Omental fat pad (tissue), 4 donors: ENCODE measurements around the gene IMMT. TPM values are rescaled to one million over a fixed set of nuclear protein-coding genes. Genes with fewer than 3 reads are reported as not detected.
A peak's percentile ranks its signal among the peaks of the same experiment; 100 is the strongest.

Experiments used
- small RNA-seq: library from RNA; depleted of rRNA; stranded (forward); fragments of <200 nt; gene quantifications from one replicate; pipeline ENCODE3, GENCODE V24; 2016
- total RNA-seq, 4 donors: library from RNA; depleted of rRNA; stranded (reverse); fragments of >200 nt; gene quantifications; one replicate each; pipeline ENCODE4 v1.1.0, GENCODE V29; 2016

Gene IMMT
- total RNA-seq, 4 donors from 2014 or later, result 52.2 to 64.7 (median 58.7) TPM

Small RNAs within 50 kb of the gene (small RNA-seq; reads per million reads assigned to genes)
- gene MIR4779 (not detected), gene RF00019 (not detected), gene SNORD94 (2,625 reads per million, percentile 99 among the genes with 10 or more reads in this experiment)

Other genes with a start within 250 kb of the IMMT start
- gene POLR1A, start 89.6 kb downstream of the IMMT start, total RNA-seq, result 10 to 100 TPM; 17.5 to 56.3 (median 24.6) TPM
- 10 to 100 TPM; 45.3 to 81.5 (median 63.3) TPM for gene PTCD3, start 89.2 kb downstream of the IMMT start, total RNA-seq
- 10 to 100 TPM; 19.3 to 29.8 (median 23.2) TPM for gene MRPL35, start 4.0 kb upstream of the IMMT start, total RNA-seq
- gene REEP1, start 142.2 kb upstream of the IMMT start, total RNA-seq, result 10 to 100 TPM in 1 of 4 donors, 1 to 10 TPM in 3; 2.5 to 15.4 (median 4.3) TPM
- gene KDM3A, start 245.9 kb upstream of the IMMT start, total RNA-seq, result 10 to 100 TPM; 17.7 to 56.0 (median 25.7) TPM